ENCODE measurements around the gene PCK2. TPM values are rescaled to one million over a fixed set of nuclear protein-coding genes. Genes with fewer than 3 reads are reported as not detected.

The PCK2 gene
- total and polyA plus RNA-seq, 2 of the 13 experiments (the other 11 are each of a cell fraction or from before 2014, with no cell fraction given) = 129 to 272 TPM

GRCh38 chr14:24088095-24088494 is 6.0 kb upstream of the PCK2 start:
- no peak for ATAC-seq
- 6% methylated on average over 2 of the region's 2 CpGs for WGBS (ENCODE audit: low lambda C conversion rate)
- Histone ChIP-seq H2AFZ (ENCODE audit: low read length) (no peak overlapping the region), H3K27ac (ENCODE audit: extremely low read length, insufficient read depth, low read length) (no peak overlapping the region), H3K4me2 (ENCODE audit: low read depth, low read length) (no peak overlapping the region), H3K4me1 (ENCODE audit: insufficient read depth, low read length) (peaks cover 44% of the 10 kb centered on the region), H3K79me2 (ENCODE audit: insufficient read depth, low read length) (no peaks in the 10 kb centered on the region), H3K27me3 (ENCODE audit: control insufficient read depth in 1 of 2, insufficient read depth in 2 of 2, low read length in 2 of 2) (peaks cover 2 to 30% of the 10 kb centered on the region in 2 experiments; a peak in 3 of 5 replicates), H4K20me1 (ENCODE audit: insufficient read depth, low read length) (no peaks in the 10 kb centered on the region), H3K9me3 (ENCODE audit: low read length) (no peaks in the 10 kb centered on the region), H3K36me3 (replicated peaks in 1 of 2; ENCODE audit: control insufficient read depth in 1 of 2, insufficient read depth in 2 of 2, low read length in 2 of 2) (no peaks in the 10 kb centered on the region), H3K9ac (ENCODE audit: insufficient read depth, low read depth, low read length) (no peak overlapping the region), H3K4me3 (replicated peaks in 1 of 3; ENCODE audit: insufficient read depth in 1 of 3, low read depth in 2 of 3, low read length in 3 of 3) (no peak overlapping the region)
- FAIRE-seq = no peak
- POLR2A ChIA-PET = interaction anchor here (0.9 to 14.4 kb wide), 3 partner anchors 18 to 52 kb away, joined by 3 to 594 read pairs (median 226); no protein-coding TSS in a partner anchor
- CTCF ChIA-PET (ENCODE audit: low intra/inter-chr PET ratio, low total read pairs) = interaction anchor here (1.2 to 4.2 kb wide), 2 partner anchors 30 to 74 kb away, joined by 4 to 109 read pairs; no protein-coding TSS in a partner anchor
- in situ Hi-C loops (cut with HindIII; ENCODE audit: extremely low pct_ligation_motif_present, low pct_unique_long_range_greater_than_20kb) (no loop called here), intact Hi-C loops (cut with micrococcal nuclease; ENCODE audit: unreplicated experiment) (no loop called here)
- BruUV-seq (replicated peaks) = no TSS peak
- no peak for DNase-seq (ENCODE audit: low spot score)
- TF ChIP-seq ZNF891 (CRISPR knock-in tag; IDR thresholded peaks at IDR 0.05) (0 out of 2 replicates have a peak, but pooled peaks have one; percentile 28), TBX2 (CRISPR knock-in tag; IDR thresholded peaks at IDR 0.05; ENCODE audit: borderline replicate concordance) (0 out of 2 replicates have a peak, but pooled peaks have one; percentile 13), HNF4A (CRISPR knock-in tag; IDR thresholded peaks at IDR 0.05) (0 out of 2 replicates have a peak, but pooled peaks have one; percentile 12), ZFY (CRISPR knock-in tag; IDR thresholded peaks at IDR 0.05) (peak; percentile 22; the same call in 1 of the 2 replicates), MYC (CRISPR knock-in tag; IDR thresholded peaks at IDR 0.05; ENCODE audit: borderline replicate concordance) (peak; percentile 27; the same call in 1 of the 2 replicates), SRSF1 (optimal IDR thresholded peaks at IDR 0.05; ENCODE audit: low read depth, low read length) (no peak), NFKB2 (CRISPR knock-in tag; IDR thresholded peaks at IDR 0.05; ENCODE audit: borderline replicate concordance) (0 out of 2 replicates have a peak, but pooled peaks have one; percentile 46), NR2C2 (CRISPR knock-in tag; IDR thresholded peaks at IDR 0.05; ENCODE audit: borderline replicate concordance) (peak; percentile 65; the same call in 1 of the 2 replicates), ZNF550 (CRISPR knock-in tag; IDR thresholded peaks at IDR 0.05; ENCODE audit: borderline replicate concordance) (no peak), SALL1 (CRISPR knock-in tag; IDR thresholded peaks at IDR 0.05) (0 out of 2 replicates have a peak, but pooled peaks have one; percentile 16)
- TF ChIP-seq, protein P1, sequence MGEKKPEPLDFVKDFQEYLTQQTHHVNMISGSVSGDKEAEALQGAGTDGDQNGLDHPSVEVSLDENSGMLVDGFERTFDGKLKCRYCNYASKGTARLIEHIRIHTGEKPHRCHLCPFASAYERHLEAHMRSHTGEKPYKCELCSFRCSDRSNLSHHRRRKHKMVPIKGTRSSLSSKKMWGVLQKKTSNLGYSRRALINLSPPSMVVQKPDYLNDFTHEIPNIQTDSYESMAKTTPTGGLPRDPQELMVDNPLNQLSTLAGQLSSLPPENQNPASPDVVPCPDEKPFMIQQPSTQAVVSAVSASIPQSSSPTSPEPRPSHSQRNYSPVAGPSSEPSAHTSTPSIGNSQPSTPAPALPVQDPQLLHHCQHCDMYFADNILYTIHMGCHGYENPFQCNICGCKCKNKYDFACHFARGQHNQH (CRISPR knock-in tag; IDR thresholded peaks at IDR 0.05) = no peak
- TF ChIP-seq, protein P2, sequence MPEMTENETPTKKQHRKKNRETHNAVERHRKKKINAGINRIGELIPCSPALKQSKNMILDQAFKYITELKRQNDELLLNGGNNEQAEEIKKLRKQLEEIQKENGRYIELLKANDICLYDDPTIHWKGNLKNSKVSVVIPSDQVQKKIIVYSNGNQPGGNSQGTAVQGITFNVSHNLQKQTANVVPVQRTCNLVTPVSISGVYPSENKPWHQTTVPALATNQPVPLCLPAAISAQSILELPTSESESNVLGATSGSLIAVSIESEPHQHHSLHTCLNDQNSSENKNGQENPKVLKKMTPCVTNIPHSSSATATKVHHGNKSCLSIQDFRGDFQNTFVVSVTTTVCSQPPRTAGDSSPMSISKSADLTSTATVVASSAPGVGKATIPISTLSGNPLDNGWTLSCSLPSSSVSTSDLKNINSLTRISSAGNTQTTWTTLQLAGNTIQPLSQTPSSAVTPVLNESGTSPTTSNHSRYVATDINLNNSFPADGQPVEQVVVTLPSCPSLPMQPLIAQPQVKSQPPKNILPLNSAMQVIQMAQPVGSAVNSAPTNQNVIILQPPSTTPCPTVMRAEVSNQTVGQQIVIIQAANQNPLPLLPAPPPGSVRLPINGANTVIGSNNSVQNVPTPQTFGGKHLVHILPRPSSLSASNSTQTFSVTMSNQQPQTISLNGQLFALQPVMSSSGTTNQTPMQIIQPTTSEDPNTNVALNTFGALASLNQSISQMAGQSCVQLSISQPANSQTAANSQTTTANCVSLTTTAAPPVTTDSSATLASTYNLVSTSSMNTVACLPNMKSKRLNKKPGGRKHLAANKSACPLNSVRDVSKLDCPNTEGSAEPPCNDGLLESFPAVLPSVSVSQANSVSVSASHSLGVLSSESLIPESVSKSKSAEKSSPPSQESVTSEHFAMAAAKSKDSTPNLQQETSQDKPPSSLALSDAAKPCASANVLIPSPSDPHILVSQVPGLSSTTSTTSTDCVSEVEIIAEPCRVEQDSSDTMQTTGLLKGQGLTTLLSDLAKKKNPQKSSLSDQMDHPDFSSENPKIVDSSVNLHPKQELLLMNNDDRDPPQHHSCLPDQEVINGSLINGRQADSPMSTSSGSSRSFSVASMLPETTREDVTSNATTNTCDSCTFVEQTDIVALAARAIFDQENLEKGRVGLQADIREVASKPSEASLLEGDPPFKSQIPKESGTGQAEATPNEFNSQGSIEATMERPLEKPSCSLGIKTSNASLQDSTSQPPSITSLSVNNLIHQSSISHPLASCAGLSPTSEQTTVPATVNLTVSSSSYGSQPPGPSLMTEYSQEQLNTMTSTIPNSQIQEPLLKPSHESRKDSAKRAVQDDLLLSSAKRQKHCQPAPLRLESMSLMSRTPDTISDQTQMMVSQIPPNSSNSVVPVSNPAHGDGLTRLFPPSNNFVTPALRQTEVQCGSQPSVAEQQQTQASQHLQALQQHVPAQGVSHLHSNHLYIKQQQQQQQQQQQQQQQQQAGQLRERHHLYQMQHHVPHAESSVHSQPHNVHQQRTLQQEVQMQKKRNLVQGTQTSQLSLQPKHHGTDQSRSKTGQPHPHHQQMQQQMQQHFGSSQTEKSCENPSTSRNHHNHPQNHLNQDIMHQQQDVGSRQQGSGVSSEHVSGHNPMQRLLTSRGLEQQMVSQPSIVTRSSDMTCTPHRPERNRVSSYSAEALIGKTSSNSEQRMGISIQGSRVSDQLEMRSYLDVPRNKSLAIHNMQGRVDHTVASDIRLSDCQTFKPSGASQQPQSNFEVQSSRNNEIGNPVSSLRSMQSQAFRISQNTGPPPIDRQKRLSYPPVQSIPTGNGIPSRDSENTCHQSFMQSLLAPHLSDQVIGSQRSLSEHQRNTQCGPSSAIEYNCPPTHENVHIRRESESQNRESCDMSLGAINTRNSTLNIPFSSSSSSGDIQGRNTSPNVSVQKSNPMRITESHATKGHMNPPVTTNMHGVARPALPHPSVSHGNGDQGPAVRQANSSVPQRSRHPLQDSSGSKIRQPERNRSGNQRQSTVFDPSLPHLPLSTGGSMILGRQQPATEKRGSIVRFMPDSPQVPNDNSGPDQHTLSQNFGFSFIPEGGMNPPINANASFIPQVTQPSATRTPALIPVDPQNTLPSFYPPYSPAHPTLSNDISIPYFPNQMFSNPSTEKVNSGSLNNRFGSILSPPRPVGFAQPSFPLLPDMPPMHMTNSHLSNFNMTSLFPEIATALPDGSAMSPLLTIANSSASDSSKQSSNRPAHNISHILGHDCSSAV (CRISPR knock-in tag; IDR thresholded peaks at IDR 0.05; ENCODE audit: borderline replicate concordance) = no peak
